Heart left ventricle (tissue), 13 donors: ENCODE data around the gene STRIT1.

Experiments
- CTCF ChIP-seq, 12 donors: fragments of 200-600 bp; sonication (generic) in 4 of 12; IDR thresholded peaks; one replicate each; pipeline versions ENCODE4 v1.5.0 to v1.8.0; 2018 to 2022; ENCODE audit warnings: antibody characterized with exemption in 12 of 12, mild to moderate bottlenecking in 5 of 12
- POLR2A ChIP-seq, 2 donors: fragments of 450-650 bp; IDR thresholded peaks; one replicate each; pipeline ENCODE4 v1.6.1; 2017; ENCODE audit warnings: antibody characterized with exemption in 2 of 2, mild to moderate bottlenecking in 2 of 2, moderate library complexity in 2 of 2
- donor health status: ischemic (EF 13 %, LVEDD 7.1; RV severe dilation, severe dysfunction).
- donor health status: DM: no; HTN: yes; CAD: no.
- donor health status: DM: no; HTN: no; CAD: no.
- donor health status: ischemic (EF 25% LVEDD 6.9; RV normal size, moderate dysfunction).
- donor health status: ischemic (EF 25% LVEDD 5.7; RV mildly dilated, moderate dysfunction).
- donor health status: ischemic (EF 35%, LVEDD 5.7; RV mildly dilated, moderate dysfunction).
- donor health status: nonischemic (EF 11% LVEDD 7.7; RV severe dilation, severe dysfunction).
- donor health status: DM: yes; HTN: yes; CAD: no.
- donor health status: PGD.
- donor health status: ischemic (EF 29% LVEDD 5.4; RV normal size, mild dysfunction).
- donor health status: nonischemic (EF 23%, LVEDD 6.1; RV moderate dilation, normal function).

GRCh38 chr3:155308831-155309230 lies 15.3 kb upstream of the STRIT1 start:
- TF ChIP-seq CTCF (IDR thresholded peaks at IDR 0.05) (no peak), POLR2A (IDR thresholded peaks at IDR 0.05) (no peak)
